Cardiac muscle cell (in vitro differentiated cells and primary cell): ENCODE measurements around the gene ICE2. TPM values are rescaled to one million over a fixed set of nuclear protein-coding genes. Genes with fewer than 3 reads are reported as not detected.

Source experiments
- DNase-seq, 2 donors: peaks; one replicate each; pipeline versions ENCODE4 v3.0.0 to v3.0.0-alpha.2; 2010 to 2017; ENCODE audit warnings: low read depth in 1 of 2, low spot score in 1 of 2
- H3K27ac ChIP-seq: fragments of 200-600 bp; sonication (generic); 2 replicates; pipeline ENCODE4 v1.5.1; 2016
- H3K27me3 ChIP-seq: fragments of 200-600 bp; sonication (generic); 2 replicates; pipeline ENCODE4 v1.6.0; 2016; ENCODE audit warnings: control low read depth
- H3K36me3 ChIP-seq: fragments of 200-600 bp; sonication (generic); 2 replicates; pipeline ENCODE4 v1.5.1; 2016; ENCODE audit warnings: control low read depth
- H3K4me1 ChIP-seq: fragments of 200-600 bp; sonication (generic); 2 replicates; pipeline ENCODE4 v1.8.1; 2017; ENCODE audit warnings: low read depth, mild to moderate bottlenecking, mixed run types
- H3K4me3 ChIP-seq: fragments of 200-600 bp; sonication (generic); 2 replicates; pipeline ENCODE4 v1.5.1; 2016; ENCODE audit warnings: mild to moderate bottlenecking
- H3K9me3 ChIP-seq: fragments of 200-600 bp; sonication (generic); 2 replicates; pipeline ENCODE4 v1.5.1; 2017; ENCODE audit warnings: low read depth, mild to moderate bottlenecking, control low read depth
- polyA plus RNA-seq: library from polyadenylated mRNA; unstranded; fragments of >200 nt; fragmentation: Nextera tagmentation; extraction: Ambion mirVana; gene quantifications from 2 replicates; pipeline ENCODE4 v1.2.1, GENCODE V29; 2016
- total RNA-seq: library from RNA; depleted of rRNA; stranded (reverse); fragments of >200 nt; gene quantifications from 2 replicates; pipeline ENCODE4 v1.2.3, GENCODE V29; 2016
- TF ChIP-seq, protein P1 (sequence below): IDR thresholded peaks from 2 replicates; pipeline ENCODE4 v1.5.1; 2012; ENCODE audit warnings: low read depth, mild to moderate bottlenecking, low read length

The ICE2 gene
- total and polyA plus RNA-seq, 2 experiments from 2014 or later, result 26.4 to 41.5 TPM

GRCh38 chr15:60396100-60396499 is 82.8 kb downstream of the ICE2 start:
- peaks cover 18% of the 10 kb centered on the region for H3K4me1 ChIP-seq
- H3K27ac ChIP-seq, result no peak overlapping the region
- TF ChIP-seq, protein P1, sequence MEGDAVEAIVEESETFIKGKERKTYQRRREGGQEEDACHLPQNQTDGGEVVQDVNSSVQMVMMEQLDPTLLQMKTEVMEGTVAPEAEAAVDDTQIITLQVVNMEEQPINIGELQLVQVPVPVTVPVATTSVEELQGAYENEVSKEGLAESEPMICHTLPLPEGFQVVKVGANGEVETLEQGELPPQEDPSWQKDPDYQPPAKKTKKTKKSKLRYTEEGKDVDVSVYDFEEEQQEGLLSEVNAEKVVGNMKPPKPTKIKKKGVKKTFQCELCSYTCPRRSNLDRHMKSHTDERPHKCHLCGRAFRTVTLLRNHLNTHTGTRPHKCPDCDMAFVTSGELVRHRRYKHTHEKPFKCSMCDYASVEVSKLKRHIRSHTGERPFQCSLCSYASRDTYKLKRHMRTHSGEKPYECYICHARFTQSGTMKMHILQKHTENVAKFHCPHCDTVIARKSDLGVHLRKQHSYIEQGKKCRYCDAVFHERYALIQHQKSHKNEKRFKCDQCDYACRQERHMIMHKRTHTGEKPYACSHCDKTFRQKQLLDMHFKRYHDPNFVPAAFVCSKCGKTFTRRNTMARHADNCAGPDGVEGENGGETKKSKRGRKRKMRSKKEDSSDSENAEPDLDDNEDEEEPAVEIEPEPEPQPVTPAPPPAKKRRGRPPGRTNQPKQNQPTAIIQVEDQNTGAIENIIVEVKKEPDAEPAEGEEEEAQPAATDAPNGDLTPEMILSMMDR, result no peak

DNA sequence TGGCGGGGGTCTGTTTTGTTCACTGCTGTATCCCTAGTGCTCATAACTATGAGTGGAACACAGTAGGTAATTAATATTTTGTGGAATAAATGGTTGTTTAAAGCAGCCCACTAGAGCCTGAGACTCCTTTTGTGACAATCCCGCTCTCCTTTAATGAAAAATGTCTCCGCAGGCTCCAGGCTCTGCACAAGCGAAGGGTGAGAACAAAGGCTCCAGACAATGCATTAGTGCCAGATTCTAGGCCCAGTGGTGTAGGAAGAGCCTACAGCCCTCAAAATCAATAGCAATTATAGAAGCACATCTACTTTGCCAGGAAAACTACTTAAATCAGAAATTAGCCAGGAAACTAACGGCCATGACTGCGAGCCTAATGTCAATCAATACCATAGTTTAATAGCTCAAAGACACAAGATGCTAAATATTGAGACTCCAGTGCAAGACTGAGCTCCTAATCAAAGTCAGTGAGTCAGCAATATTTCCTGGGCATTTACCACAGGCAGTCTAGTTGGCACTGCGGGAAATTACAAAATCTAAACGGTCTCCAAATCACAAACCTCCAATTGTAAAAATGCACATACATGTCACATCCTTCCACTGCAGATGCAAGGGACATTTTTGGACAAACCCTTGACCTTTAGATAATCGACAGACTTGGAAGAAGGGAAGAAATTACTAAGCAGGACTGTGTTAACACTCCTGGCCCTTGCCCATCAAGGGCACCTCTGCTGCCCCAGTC is 83.5 kb downstream of the ICE2 start:
- no peak overlapping the region for H3K27ac ChIP-seq
- DNase-seq, result no peak
- H3K4me3 ChIP-seq, result no peak overlapping the region
- TF ChIP-seq, protein P1, result no peak
- H3K9me3 ChIP-seq, result no peaks in the 10 kb centered on the region
- H3K27me3 ChIP-seq, result no peaks in the 10 kb centered on the region
- no peaks in the 10 kb centered on the region for H3K36me3 ChIP-seq
- H3K4me1 ChIP-seq, result peaks cover 18% of the 10 kb centered on the region

More at GRCh38 chr15:60396100-60396499, 82.8 kb downstream of the ICE2 start:
- no peaks in the 10 kb centered on the region for H3K9me3 ChIP-seq
- no peaks in the 10 kb centered on the region for H3K27me3 ChIP-seq
- no peaks in the 10 kb centered on the region for H3K36me3 ChIP-seq
- no peak for DNase-seq
- no peak overlapping the region for H3K4me3 ChIP-seq

DNA sequence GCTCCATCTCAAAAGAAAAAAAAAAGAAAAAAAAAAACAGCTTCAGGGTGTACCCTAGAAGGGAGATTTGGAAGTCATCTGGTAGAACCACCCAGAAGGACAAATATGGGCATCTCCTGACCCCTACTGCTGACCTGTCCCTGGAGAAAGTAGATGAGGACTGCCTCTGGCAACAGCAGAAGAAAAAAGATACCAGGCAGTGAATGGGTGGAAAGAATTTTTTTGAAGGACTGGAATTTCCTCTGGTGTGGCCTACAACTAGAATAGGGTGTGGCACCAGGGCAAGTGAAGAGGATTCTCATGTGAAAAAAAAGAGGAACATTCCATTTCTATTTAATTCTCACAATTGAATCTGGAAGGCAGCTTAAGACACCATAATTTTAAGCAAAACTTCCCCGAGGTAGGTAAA is 84.2 kb downstream of the ICE2 start:
- no peak overlapping the region for H3K4me3 ChIP-seq
- H3K27ac ChIP-seq, result no peak overlapping the region
- DNase-seq, result no peak
- H3K36me3 ChIP-seq, result no peaks in the 10 kb centered on the region
- H3K27me3 ChIP-seq, result no peaks in the 10 kb centered on the region
- TF ChIP-seq, protein P1, result no peak
- no peaks in the 10 kb centered on the region for H3K9me3 ChIP-seq
- H3K4me1 ChIP-seq, result peaks cover 18% of the 10 kb centered on the region

GRCh38 chr15:60392986-60393790 is 85.8 kb downstream of the ICE2 start:
- Histone ChIP-seq H3K4me1 (peaks cover 18% of the 10 kb centered on the region), H3K36me3 (no peaks in the 10 kb centered on the region), H3K27ac (no peak overlapping the region)

DNA sequence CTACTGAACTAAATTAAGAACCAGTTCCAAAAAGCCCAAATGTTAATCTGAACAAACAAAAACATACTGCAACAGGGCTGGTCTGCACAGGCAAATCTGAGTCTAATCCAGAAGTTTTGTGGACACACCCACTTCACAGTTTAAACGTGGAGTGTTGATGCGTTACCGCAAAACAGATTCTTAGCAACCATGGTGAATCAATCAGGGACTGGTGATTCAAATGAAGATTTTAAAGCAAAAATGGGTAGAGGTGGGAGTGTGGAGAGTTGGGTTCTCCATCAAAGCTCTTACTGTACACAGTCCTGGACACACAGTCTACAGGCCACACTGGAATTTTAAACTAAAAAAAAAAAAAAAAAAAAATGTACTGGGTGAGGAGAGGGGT is 86.3 kb downstream of the ICE2 start:
- H3K27ac ChIP-seq, result no peak overlapping the region

More at GRCh38 chr15:60392986-60393790, 85.8 kb downstream of the ICE2 start:
- peak in 1 of 2 donors; percentile 98 for DNase-seq
- TF ChIP-seq, protein P1, result no peak
- Histone ChIP-seq H3K4me3 (no peak overlapping the region), H3K27me3 (no peaks in the 10 kb centered on the region), H3K9me3 (no peaks in the 10 kb centered on the region)

More for the DNA sequence above, 86.3 kb downstream of the ICE2 start:
- H3K27me3 ChIP-seq, result no peaks in the 10 kb centered on the region
- H3K9me3 ChIP-seq, result no peaks in the 10 kb centered on the region
- H3K4me1 ChIP-seq, result peaks cover 18% of the 10 kb centered on the region
- H3K36me3 ChIP-seq, result no peaks in the 10 kb centered on the region
- no peak overlapping the region for H3K4me3 ChIP-seq
- TF ChIP-seq, protein P1, result no peak
- peak in 1 of 2 donors; percentile 82 for DNase-seq
